CD4-positive, CD25-positive, alpha-beta regulatory T cell (primary cell): ENCODE results near the gene CLDND2. TPM values are rescaled to one million over a fixed set of nuclear protein-coding genes. Genes with fewer than 3 reads are reported as not detected.
"Not testable (repeated sequence)": the region's sequence is repeated elsewhere in the genome, so short reads cannot be mapped to it uniquely, and the experiment has no call there.

Experiments
- ATAC-seq, 2 donors: fragments of 150-1000 bp; cut with Tn5 transposase; one replicate each; pipeline ENCODE4 v1.10.0; 2021; ENCODE audit warnings: low read depth in 2 of 2, moderate number of reproducible peaks in 2 of 2, moderate library complexity in 1 of 2
- DNase-seq, 3 donors: peaks; one replicate each; pipeline versions ENCODE4 v3.0.0 to v3.0.0-alpha.2; 2012 to 2022; ENCODE audit warnings: mixed read lengths in 1 of 3
- H3K27ac ChIP-seq: one replicate; pipeline ENCODE4 v1.7.0; 2013; ENCODE audit warnings: mild to moderate bottlenecking, low read length; ENCODE audit not compliant: insufficient read depth, poor library complexity, severe bottlenecking
- H3K27me3 ChIP-seq: one replicate; pipeline ENCODE4 v1.7.0; 2013; ENCODE audit warnings: low read length; ENCODE audit not compliant: control insufficient read depth, insufficient read depth
- H3K36me3 ChIP-seq: one replicate; pipeline ENCODE4 v1.7.0; 2013; ENCODE audit warnings: mild to moderate bottlenecking, low read length, moderate library complexity; ENCODE audit not compliant: control insufficient read depth, insufficient read depth
- H3K4me1 ChIP-seq: 2 replicates; pipeline ENCODE4 v1.7.0; 2013; ENCODE audit warnings: mild to moderate bottlenecking, low read length; ENCODE audit not compliant: insufficient read depth, control insufficient read depth, poor library complexity, severe bottlenecking
- H3K4me3 ChIP-seq: one replicate; pipeline ENCODE4 v1.7.0; 2013; ENCODE audit warnings: low read depth, mild to moderate bottlenecking, low read length, moderate library complexity
- H3K9me3 ChIP-seq, 2 experiments: 1 replicate in 1 of 2; 2 replicates in 1 of 2; pipeline ENCODE4 v1.7.0; 2013; ENCODE audit warnings: low read length in 2 of 2, mild to moderate bottlenecking in 1 of 2, moderate library complexity in 1 of 2; ENCODE audit not compliant: control insufficient read depth in 2 of 2
- H3K27ac Mint-ChIP-seq, 3 donors: one replicate each; pipeline ENCODE4 v1.8.0; 2020 to 2022; ENCODE audit warnings: mild to moderate bottlenecking in 3 of 3, mixed read lengths in 3 of 3, moderate library complexity in 2 of 3
- H3K27me3 Mint-ChIP-seq: one replicate; pipeline ENCODE4 v1.8.0; 2022; ENCODE audit warnings: mild to moderate bottlenecking, mixed read lengths
- H3K36me3 Mint-ChIP-seq: one replicate; pipeline ENCODE4 v1.8.0; 2020; ENCODE audit warnings: mixed read lengths
- H3K4me1 Mint-ChIP-seq, 4 donors: one replicate each; pipeline ENCODE4 v1.8.0; 2020 to 2022; ENCODE audit warnings: mixed read lengths in 4 of 4, mild to moderate bottlenecking in 1 of 4
- H3K4me3 Mint-ChIP-seq, 4 donors: one replicate each; pipeline ENCODE4 v1.8.0; 2020 to 2022; ENCODE audit warnings: mild to moderate bottlenecking in 4 of 4, mixed read lengths in 4 of 4, moderate library complexity in 3 of 4
- H3K9me3 Mint-ChIP-seq, 7 donors: one replicate each; pipeline ENCODE4 v1.8.0; 2020 to 2022; ENCODE audit warnings: mixed read lengths in 7 of 7, mild to moderate bottlenecking in 3 of 7, moderate library complexity in 2 of 7
- polyA plus RNA-seq, 4 donors: library from polyadenylated mRNA; unstranded; fragments of 300-500 nt; fragmentation: Illumina TruSeq; gene quantifications; one replicate each; pipeline ENCODE4 v1.2.3, GENCODE V29; 2021
- total RNA-seq: library from RNA; stranded (reverse); gene quantifications from one replicate; pipeline ENCODE4 v1.2.3, GENCODE V29; 2022

CLDND2 gene, protein sequence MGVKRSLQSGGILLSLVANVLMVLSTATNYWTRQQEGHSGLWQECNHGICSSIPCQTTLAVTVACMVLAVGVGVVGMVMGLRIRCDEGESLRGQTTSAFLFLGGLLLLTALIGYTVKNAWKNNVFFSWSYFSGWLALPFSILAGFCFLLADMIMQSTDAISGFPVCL
- total RNA-seq (not detected), polyA plus RNA-seq (under 1 TPM in 1 of 4 donors, not detected in 3; 0.41 TPM)

DNA sequence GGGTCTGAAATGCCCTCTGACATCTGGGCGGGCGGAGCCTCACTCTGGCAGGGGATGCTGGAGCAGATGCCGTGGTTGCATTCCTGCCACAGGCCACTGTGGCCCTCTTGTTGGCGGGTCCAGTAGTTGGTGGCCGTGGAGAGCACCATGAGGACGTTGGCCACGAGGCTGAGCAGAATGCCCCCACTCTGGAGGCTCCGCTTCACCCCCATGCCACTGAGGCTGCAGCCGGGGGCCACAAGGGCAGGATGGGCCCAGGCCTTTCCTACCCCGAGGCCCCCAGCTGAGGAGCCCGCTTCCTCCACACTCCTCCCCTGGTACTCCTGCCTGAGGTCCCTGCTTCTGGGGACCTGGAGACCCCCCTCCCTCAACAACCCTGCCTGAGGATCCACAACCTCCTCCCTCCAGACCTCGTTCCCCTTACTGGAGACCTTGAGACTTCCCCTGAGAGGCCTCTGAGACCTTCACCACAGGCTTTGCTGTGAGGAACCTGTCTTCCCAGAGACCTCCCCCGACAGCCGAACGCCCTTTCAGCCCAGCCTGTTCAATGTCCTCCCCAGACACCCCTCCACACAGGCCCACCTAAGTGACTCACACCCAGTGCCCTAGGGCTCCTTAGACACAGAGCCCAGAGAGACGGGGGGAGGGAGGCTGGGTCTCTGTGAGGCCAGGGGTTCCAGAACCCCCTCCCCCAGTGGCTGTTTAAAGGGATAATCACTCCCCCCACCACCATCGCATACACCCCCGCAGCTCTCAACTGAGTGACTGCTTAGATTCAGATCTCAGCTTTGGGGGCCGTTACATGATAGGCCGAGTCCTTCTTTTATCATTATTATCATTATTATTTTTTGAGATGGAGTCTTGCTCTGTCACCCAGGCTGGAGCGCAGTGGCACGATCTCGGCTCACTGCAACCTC is at the start of gene CLDND2:
CLDND2 (minus strand) TSS at position 638 of the 917 bp plus-strand sequence; CDS start at position 212, 426 bp downstream.
- Histone ChIP-seq H3K27me3 (no peaks in the 10 kb centered on the region), H3K27ac (peak within 1 kb of the TSS; percentile 84), H3K9me3 (no peaks in the 10 kb centered on the region), H3K4me3 (no peak within 1 kb of the TSS), H3K4me1 (peaks cover 52% of the 10 kb centered on the region), H3K36me3 (no peaks in the 10 kb centered on the region)
- Mint-ChIP-seq H3K4me3 (peak within 1 kb of the TSS; percentile 92 to 100 (median 98)), H3K4me1 (peaks cover 0 to 71% (median 43%) of the 10 kb centered on the region in 4 donors), H3K27me3 (no peaks in the 10 kb centered on the region), H3K36me3 (no peaks in the 10 kb centered on the region), H3K9me3 (no peaks in the 10 kb centered on the region), H3K27ac (peak within 1 kb of the TSS; percentile 90 to 96 (median 94))
- ATAC-seq (no peak), DNase-seq (no peak)

DNA sequence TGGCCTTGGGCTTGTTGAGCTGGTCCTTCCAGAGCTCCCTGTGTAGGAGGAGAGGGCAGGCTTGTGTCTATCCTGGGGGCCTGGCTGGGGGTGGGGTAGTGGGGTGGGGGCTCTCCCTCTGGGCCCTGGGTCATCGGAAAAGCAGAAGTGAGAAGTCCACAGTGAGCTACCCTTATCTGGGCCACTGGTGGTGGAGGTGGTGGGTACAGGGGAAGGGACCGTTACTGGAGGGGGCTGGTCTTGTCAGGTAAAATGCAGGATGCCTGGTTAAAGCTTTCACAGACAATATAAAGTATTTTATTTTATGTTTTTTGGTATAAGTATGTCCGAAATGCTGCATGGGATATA is 49.0 kb upstream of the CLDND2 start:
- Histone ChIP-seq H3K9me3 (no peaks in the 10 kb centered on the region), H3K36me3 (no peaks in the 10 kb centered on the region), H3K27me3 (no peaks in the 10 kb centered on the region), H3K27ac (no peak overlapping the region), H3K4me3 (no peak overlapping the region), H3K4me1 (peaks cover 3% of the 10 kb centered on the region)
- ATAC-seq, result peak in 1 of 2 donors; percentile 9
- Mint-ChIP-seq H3K4me1 (peaks cover 0 to 6% (median 0%) of the 10 kb centered on the region in 4 donors), H3K27me3 (peaks cover 20% of the 10 kb centered on the region), H3K27ac (peak overlapping the region in 1 of 3 donors; percentile 14), H3K36me3 (no peaks in the 10 kb centered on the region), H3K9me3 (no peaks in the 10 kb centered on the region), H3K4me3 (no peak overlapping the region)
- no peak for DNase-seq

DNA sequence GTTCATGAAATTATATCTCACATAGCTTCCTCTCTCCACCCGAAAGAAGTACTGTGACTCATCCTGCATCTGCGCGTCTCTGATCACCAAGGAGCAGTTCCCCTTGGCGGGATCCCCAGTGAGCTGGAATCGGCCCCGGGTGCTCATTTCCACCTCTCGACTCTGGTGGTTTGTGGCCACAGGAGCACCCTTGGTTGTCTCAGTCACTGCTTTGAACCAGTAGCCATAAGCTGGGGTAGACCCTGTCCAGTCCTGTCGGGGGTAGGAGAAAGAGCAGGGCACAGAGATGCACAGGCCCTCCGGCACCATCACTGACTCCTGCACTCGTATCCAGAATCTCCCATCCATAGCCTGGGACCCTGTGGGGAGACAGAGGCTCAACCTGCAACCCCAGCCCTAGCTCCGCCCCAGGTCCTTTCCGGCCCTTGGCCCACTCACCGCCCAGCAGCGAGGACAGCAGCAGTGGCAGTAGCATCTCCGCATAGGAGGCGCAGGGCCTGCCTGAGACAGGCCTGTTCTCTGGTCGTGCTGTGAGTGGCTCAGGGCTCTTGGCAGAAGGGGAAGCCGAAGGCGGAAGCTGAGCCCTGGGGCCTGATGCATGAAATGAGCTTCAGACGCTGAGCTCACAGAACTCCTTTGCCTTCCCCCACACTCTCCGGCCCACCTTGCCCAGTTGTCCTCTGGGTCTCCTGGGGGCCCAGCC is 48.5 kb upstream of the CLDND2 start, which contains the start of gene SIGLEC10:
SIGLEC10 (minus strand) TSS at position 536 of the 703 bp plus-strand sequence; CDS start at position 475, 61 bp downstream.
- no peak within 1 kb of the TSS for H3K4me3 Mint-ChIP-seq
- Histone ChIP-seq H3K36me3 (no peaks in the 10 kb centered on the region), H3K27ac (no peak within 1 kb of the TSS), H3K9me3 (no peaks in the 10 kb centered on the region), H3K4me1 (peaks cover 3% of the 10 kb centered on the region), H3K27me3 (no peaks in the 10 kb centered on the region), H3K4me3 (no peak within 1 kb of the TSS)
- peak within 1 kb of the TSS in 2 of 3 donors; percentile 14 to 71 for H3K27ac Mint-ChIP-seq
- DNase-seq (no peak), ATAC-seq (peak; percentile 53 to 54)
- peaks cover 0 to 6% (median 0%) of the 10 kb centered on the region in 4 donors for H3K4me1 Mint-ChIP-seq
- no peaks in the 10 kb centered on the region for H3K36me3 Mint-ChIP-seq
- H3K9me3 Mint-ChIP-seq, result no peaks in the 10 kb centered on the region
- peaks cover 20% of the 10 kb centered on the region for H3K27me3 Mint-ChIP-seq

DNA sequence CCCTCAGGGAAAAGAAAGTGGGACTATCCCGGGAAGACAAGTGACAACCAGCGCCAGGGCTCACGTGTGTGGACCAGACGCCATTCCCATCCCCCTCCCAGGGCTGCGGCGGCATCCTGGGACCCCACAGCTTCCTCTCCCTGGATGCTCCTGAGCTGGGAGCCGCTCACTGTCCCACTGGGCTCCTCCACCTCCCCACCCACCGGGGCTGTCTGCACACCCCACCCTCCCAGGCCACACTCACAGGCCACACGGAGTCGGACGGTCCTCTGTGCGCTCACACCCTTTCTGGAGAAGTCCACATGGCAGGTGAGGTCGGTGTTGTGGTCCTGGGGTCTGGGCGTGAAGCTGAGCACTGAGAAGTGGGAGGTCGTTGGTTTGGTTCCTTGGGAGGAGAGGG is 47.6 kb upstream of the CLDND2 start:
- not testable (repeated sequence) for H3K9me3 Mint-ChIP-seq, ATAC-seq, H3K36me3 Mint-ChIP-seq

DNA sequence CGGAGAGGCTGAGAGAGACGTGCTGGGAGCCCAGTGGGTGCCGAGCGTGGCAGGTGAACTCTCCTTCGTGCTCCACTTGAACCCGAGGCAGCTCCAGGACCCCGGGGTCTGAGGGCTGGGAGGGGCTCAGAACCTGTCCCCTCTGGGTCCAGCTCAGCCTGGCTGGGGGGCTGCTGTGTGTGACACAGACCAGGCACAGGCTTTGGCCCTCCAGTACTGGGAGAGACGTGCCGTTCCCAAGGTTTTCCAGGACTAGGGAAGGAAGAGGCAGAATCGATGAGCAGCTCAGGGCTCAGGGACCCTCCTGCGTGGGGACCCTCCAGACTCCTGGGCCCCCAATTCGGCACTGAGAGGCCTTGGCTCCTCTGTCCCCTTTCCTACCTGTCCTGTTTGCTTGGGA is 46.4 kb upstream of the CLDND2 start:
- Mint-ChIP-seq H3K36me3 (no peaks in the 10 kb centered on the region), H3K9me3 (no peaks in the 10 kb centered on the region), H3K27me3 (peaks cover 12% of the 10 kb centered on the region), H3K4me3 (no peak overlapping the region), H3K27ac (no peak overlapping the region), H3K4me1 (peaks cover 0 to 3% (median 0%) of the 10 kb centered on the region in 4 donors)
- ATAC-seq (no peak), DNase-seq (no peak)
- Histone ChIP-seq H3K4me3 (no peak overlapping the region), H3K36me3 (no peaks in the 10 kb centered on the region), H3K27me3 (no peaks in the 10 kb centered on the region), H3K27ac (no peak overlapping the region), H3K9me3 (no peaks in the 10 kb centered on the region), H3K4me1 (no peaks in the 10 kb centered on the region)

More for the DNA sequence above, 47.6 kb upstream of the CLDND2 start:
- H3K4me1 ChIP-seq, H3K4me3 Mint-ChIP-seq, H3K27ac Mint-ChIP-seq, DNase-seq, H3K27me3 ChIP-seq, H3K27ac ChIP-seq, H3K9me3 ChIP-seq, H3K36me3 ChIP-seq, H3K4me3 ChIP-seq, H3K4me1 Mint-ChIP-seq: not testable (repeated sequence)
- peaks cover 18% of the 10 kb centered on the region for H3K27me3 Mint-ChIP-seq

DNA sequence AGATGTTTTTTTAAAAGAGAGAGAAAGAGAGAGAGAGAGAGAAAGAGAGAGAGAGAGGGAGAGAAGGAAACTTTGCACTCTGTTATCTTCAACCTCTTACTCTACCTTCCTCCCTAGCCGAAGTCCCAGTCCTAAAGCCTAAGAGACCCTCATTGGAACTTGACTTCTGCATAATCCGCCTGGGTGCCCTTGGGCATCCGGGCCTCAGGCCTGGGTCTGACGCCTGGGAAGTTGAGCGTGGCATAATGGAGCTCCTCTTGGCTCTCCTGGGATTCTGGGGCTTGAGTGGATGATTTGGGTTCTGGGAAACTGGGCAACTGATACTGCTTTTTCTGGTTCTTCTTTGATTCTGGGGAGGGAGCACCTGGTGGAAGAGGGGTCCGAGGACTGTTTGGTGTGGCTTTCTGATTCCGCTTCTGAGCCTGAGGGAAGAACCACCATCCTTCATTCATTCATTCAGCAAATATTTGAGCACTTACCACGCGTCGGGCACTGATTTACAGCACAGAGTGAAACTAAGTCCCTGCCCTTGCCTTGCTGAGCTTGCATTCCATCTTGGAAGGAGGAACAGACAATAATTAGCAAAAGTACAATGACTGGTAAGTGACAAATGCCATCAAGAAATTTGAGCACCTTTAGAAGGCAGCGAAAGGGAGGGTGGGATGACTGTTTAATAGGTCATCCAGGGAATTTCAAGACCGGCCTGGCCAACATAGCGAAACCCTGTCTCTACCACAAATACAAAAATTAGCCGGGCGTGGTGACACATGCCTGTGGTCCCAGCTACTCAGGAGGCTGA is 42.3 kb upstream of the CLDND2 start:
- Mint-ChIP-seq H3K36me3 (no peaks in the 10 kb centered on the region), H3K27ac (no peak overlapping the region), H3K4me3 (no peak overlapping the region), H3K9me3 (peaks cover 0 to 1% (median 0%) of the 10 kb centered on the region in 7 donors), H3K4me1 (peaks cover 0 to 2% (median 0%) of the 10 kb centered on the region in 4 donors), H3K27me3 (peaks cover 11% of the 10 kb centered on the region)
- Histone ChIP-seq H3K27me3 (no peaks in the 10 kb centered on the region), H3K27ac (no peak overlapping the region), H3K4me1 (no peaks in the 10 kb centered on the region), H3K36me3 (no peaks in the 10 kb centered on the region), H3K4me3 (no peak overlapping the region), H3K9me3 (no peaks in the 10 kb centered on the region)
- DNase-seq (no peak), ATAC-seq (no peak)
